NCI-H510A treated with DMSO at 0.1 percent for 48 hours (cell line): ENCODE results near the gene GPX7.
A peak's percentile ranks its signal among the peaks of the same experiment; 100 is the strongest.

Source experiments
- DNase-seq: peaks from one replicate; lab custom pipeline; 2025; lab: John Stamatoyannopoulos, UW

The GPX7 gene

GRCh38 chr1:52629325-52629643 is 27.1 kb downstream of the GPX7 start:
- DNase-seq = no peak

DNA sequence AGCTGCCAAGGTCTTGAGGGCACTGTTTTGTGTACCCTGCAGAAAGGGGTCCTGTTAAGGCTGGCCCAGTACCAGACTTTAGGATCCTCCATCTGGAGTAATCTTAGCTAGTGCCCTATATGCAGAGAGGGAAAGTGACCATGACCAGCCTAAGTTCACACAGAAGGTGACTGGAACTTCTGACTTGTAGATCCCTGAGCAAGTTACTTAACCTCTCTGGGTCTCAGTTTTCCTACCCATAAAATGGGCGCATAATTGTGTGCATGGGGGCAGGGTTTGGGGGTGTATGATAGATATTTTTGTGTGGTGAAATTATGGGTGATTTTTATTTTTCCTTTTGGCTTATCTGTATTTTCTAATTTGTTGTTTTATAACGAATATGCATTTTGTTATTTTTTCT is 27.5 kb downstream of the GPX7 start:
- DNase-seq = no peak

DNA sequence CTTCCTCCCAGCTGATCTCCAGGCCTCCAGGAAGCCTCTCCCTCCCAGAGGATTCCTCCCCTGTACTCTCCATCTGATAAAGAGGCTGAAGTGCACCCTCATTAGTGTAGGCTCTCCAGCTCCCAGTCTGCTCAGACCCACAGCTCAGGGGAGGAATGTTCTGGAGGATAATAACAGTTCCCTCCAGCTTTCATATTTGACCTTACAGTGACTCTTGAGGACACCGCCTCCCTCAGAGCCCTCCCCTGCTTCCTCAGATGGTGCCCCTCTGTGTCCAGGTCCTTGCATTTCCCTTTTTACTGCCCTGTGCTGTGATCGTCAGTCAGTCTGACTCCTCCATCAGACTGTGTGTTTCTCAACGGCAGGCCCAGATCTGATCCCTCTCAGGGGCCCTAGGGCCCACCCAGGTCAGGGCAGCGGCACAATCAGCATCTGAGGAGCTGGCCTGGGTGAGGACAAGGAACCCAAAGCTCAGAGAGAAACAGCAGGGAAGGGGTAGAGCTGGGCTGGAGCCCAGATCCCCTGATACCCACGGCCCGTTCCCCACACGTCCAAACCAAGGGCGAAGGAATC is 29.7 kb downstream of the GPX7 start:
- no peak for DNase-seq

- peak; percentile 20 for DNase-seq
Measured at GRCh38 chr1:52632732-52633290, 30.6 kb downstream of the GPX7 start, which contains the start of gene SHISAL2A. Gene SHISAL2A, plus strand, starts transcription at chr1:52633168. Its CDS starts 326 bp downstream, at chr1:52633494.

DNA sequence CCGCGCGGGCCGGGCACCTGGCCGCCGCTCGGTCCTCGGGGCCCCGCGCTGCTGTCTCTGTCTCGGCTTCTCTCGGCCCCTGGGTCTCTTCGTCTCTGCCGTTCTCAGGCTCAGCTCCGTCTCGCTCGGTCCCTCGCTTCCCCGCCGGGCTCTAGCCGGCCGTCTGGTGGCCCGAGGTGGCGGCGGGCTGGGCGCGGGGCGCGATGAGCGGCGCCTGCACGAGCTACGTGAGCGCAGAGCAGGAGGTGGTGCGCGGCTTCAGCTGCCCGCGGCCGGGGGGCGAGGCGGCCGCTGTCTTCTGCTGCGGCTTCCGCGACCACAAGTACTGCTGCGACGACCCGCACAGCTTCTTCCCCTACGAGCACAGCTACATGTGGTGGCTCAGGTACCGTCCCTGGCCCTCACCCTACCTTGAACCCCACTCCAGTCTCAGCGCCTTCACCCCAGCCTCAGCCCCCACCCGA is 31.2 kb downstream of the GPX7 start:
- DNase-seq = no peak

- DNase-seq = no peak
Measured at GRCh38 chr1:52634111-52634510, 31.9 kb downstream of the GPX7 start.

- no peak for DNase-seq
Measured at GRCh38 chr1:52635321-52636089, 33.3 kb downstream of the GPX7 start.

- DNase-seq = no peak
Measured at GRCh38 chr1:52636721-52637695, 34.8 kb downstream of the GPX7 start.

DNA sequence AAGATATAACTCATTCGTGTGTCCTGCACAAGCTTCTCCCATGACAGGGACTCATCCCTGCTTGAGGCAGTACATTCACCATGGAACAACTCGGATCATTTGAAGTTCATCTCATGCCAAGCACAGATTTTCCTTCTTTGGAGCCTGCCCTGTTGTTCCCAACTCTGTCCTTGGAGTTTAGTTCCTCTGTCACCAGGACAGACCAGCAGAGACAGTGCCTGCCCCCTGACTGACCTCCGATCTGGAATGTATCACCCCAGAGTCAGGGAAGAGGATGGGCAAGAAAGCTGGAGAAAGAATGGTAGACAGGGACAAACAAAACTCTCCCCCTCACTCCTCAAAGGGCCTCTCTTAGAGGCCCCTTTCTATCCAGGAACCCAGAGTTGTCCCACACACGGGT is 35.8 kb downstream of the GPX7 start:
- DNase-seq = no peak

- DNase-seq = no peak
Measured at GRCh38 chr1:52640697-52641096, 38.5 kb downstream of the GPX7 start.

DNA sequence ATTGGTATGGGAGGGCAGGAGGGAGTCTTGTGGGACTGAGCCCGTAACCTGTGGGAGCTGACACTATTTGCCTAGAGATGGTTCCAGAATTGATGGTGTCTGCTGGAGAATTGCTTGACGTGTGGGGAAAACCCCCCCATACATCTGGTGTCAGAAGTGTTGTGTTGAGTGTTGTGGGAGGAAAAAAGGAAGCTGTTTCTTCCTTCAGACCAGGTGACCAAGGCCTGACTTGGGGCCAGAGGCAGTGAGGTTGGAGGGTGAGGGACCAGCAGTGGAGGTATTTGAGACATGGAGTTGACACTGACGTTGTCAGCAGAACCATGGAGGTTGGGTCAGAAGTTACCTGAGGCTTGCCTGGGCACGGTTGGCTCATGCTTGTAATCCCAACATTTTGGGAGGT is 39.1 kb downstream of the GPX7 start:
- DNase-seq = no peak

- DNase-seq = no peak
Measured at GRCh38 chr1:52645261-52645660, 43.1 kb downstream of the GPX7 start.

GRCh38 chr1:52651904-52652303 is 49.7 kb downstream of the GPX7 start:
- DNase-seq = no peak

- no peak for DNase-seq
Measured at GRCh38 chr1:52653207-52653849, 51.2 kb downstream of the GPX7 start.

- no peak for DNase-seq
Measured at GRCh38 chr1:52654063-52654462, 51.9 kb downstream of the GPX7 start.

GRCh38 chr1:52657702-52658101 is 55.5 kb downstream of the GPX7 start:
- no peak for DNase-seq
